Measurements from ENCODE around the gene HYAL2.
"Not testable (repeated sequence)": the region's sequence is repeated elsewhere in the genome, so short reads cannot be mapped to it uniquely, and the experiment has no call there.

Gene HYAL2

DNA sequence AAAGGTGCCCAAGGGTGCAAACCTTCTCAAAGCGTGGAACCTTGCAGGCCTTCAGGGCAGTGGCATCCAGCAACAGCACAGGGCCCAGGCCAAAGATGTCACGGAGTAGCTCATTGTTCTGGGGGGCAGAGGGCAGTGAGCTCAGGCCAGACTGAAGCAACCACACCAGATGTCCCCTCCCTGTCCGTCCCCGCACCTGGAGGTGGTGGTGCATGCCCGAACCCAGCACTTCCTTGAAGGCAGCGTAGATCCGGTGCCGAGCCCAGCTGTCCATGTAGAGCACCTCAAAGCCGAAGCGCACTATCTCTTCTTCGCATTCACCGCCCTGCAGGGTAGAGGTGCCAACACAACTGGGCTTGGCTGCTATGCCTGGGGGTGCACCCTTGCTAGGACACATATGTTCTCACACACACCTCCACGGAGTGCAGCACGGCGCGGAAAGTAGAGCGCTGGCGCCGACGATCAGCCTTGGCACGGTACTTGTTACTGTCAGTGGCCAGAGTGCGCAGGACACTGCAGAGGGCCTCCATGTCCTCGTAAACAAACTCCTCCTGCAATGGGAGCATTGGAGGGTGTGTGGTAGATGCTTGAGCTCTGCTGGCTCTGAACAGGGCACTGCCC is 34.0 kb downstream of the HYAL2 start:
- Histone ChIP-seq H3K4me3 (ENCODE audit: low read depth, low read length) (no peak overlapping the region), H3K27ac (no peak overlapping the region), H3K9ac (no peak overlapping the region), H3K4me2 (ENCODE audit: low read length) (no peak overlapping the region), H3K27me3 (ENCODE audit: control insufficient read depth, insufficient read depth, low read length) (no peaks in the 10 kb centered on the region), H3K4me1 (peaks cover 7% of the 10 kb centered on the region), H3K36me3 (ENCODE audit: control insufficient read depth, insufficient read depth, low read length) (no peaks in the 10 kb centered on the region), H2AFZ (no peak overlapping the region), H3K79me2 (peaks cover 5% of the 10 kb centered on the region), H3K9me3 (ENCODE audit: control insufficient read depth, low read length) (no peaks in the 10 kb centered on the region)
- TF ChIP-seq, protein P1, sequence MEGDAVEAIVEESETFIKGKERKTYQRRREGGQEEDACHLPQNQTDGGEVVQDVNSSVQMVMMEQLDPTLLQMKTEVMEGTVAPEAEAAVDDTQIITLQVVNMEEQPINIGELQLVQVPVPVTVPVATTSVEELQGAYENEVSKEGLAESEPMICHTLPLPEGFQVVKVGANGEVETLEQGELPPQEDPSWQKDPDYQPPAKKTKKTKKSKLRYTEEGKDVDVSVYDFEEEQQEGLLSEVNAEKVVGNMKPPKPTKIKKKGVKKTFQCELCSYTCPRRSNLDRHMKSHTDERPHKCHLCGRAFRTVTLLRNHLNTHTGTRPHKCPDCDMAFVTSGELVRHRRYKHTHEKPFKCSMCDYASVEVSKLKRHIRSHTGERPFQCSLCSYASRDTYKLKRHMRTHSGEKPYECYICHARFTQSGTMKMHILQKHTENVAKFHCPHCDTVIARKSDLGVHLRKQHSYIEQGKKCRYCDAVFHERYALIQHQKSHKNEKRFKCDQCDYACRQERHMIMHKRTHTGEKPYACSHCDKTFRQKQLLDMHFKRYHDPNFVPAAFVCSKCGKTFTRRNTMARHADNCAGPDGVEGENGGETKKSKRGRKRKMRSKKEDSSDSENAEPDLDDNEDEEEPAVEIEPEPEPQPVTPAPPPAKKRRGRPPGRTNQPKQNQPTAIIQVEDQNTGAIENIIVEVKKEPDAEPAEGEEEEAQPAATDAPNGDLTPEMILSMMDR (IDR thresholded peaks at IDR 0.05), result no peak

DNA sequence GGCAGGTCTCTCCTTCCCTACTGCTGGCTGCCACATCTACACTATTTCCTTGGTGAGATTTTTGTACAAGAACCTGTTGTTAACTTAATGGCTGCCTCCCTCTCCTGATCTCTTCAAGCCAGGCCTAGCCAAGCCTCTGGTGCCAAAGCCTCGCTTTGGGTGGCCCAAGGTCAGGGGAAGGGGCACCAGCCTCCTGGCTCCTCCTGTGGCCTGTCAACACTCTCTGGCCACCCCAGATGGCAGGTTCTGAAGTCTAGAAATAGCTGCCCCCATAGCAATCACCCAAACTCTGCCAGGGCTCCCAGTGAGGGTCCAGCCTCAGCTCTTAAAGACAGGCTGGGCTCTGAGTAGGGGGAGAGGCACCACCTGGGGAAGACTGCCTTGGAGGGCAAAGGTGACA is 35.3 kb downstream of the HYAL2 start:
- Histone ChIP-seq H3K9ac (no peak overlapping the region), H2AFZ (no peak overlapping the region), H3K4me2 (ENCODE audit: low read length) (no peak overlapping the region), H3K79me2 (peaks cover 5% of the 10 kb centered on the region), H3K9me3 (ENCODE audit: control insufficient read depth, low read length) (no peaks in the 10 kb centered on the region), H3K27me3 (ENCODE audit: control insufficient read depth, insufficient read depth, low read length) (no peaks in the 10 kb centered on the region), H3K36me3 (ENCODE audit: control insufficient read depth, insufficient read depth, low read length) (no peaks in the 10 kb centered on the region), H3K27ac (no peak overlapping the region), H3K4me3 (ENCODE audit: low read depth, low read length) (no peak overlapping the region), H3K4me1 (peaks cover 3% of the 10 kb centered on the region)
- TF ChIP-seq, protein P1 (IDR thresholded peaks at IDR 0.05), result no peak

DNA sequence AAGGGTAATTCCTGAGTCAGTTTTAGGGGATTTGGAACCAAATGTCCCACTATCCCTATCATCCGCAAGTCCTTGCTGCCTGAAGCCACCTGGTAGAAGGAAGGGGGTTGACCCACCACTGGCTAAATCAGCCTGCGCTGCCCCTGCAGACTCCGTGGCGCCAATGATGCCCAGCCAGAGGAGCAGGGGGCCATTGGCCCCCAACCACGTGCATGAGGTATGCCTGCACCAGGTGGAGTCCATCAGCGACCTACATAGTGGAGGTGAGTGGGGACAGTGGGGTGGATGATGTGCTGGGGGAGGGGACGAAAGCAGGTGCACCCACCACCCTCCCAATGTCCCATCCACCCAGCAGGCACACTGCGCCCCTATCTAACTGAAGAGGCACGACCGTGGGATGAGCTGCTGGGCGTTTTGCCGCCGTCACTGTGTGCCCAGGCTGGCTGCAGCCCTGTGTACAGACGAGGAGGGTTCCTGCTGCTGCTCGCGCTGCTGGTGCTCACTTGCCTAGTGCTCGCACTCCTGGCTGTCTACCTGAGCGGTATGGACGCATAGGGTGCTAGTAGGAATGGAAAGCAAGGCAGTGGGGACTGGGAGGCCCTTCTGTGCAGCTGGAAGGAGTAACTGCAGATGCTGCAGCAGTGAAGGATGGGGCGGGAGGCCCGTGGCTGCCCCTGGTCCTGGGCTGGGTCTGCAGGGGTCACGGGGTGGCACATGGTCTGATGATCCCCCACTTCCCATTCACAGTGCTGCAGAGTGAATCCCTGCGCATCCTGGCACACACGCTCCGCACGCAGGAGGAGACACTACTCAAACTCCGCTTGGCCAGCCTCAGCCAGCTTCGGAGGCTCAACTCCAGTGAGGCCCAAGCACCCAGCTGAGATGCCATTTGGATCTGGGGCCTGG is 36.0 kb downstream of the HYAL2 start:
- H3K36me3 ChIP-seq (ENCODE audit: control insufficient read depth, insufficient read depth, low read length), result no peaks in the 10 kb centered on the region
- H3K27me3 ChIP-seq (ENCODE audit: control insufficient read depth, insufficient read depth, low read length), result no peaks in the 10 kb centered on the region
- no peaks in the 10 kb centered on the region for H3K9me3 ChIP-seq (ENCODE audit: control insufficient read depth, low read length)
- peaks cover 2% of the 10 kb centered on the region for H3K4me1 ChIP-seq
- H3K79me2 ChIP-seq, result peaks cover 5% of the 10 kb centered on the region
- no peak overlapping the region for H3K4me3 ChIP-seq (ENCODE audit: low read depth, low read length)
- TF ChIP-seq, protein P1 (IDR thresholded peaks at IDR 0.05), result no peak
- no peak overlapping the region for H3K4me2 ChIP-seq (ENCODE audit: low read length)
- H3K27ac ChIP-seq, result no peak overlapping the region
- no peak overlapping the region for H2AFZ ChIP-seq
- H3K9ac ChIP-seq, result no peak overlapping the region

DNA sequence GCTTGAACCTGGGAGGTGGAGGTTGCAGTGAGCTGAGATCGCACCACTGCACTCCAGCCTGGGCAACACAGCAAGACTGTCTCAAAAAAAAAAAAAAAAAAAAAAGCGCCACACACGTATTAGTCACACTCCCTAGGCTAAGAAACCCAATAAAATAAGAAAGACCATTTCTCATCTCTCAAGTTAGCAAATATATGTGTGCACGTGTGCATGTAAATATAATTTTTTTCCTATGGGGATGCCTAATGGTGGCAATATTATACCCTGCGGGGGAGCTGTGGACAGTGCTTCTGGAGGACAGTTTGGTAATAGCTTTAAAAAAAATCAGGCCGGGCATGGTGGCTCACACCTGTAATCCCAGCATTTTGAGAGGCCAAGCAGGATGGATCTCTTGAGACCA is 38.4 kb downstream of the HYAL2 start:
- H3K9ac ChIP-seq; H3K36me3 ChIP-seq (ENCODE audit: control insufficient read depth, insufficient read depth, low read length); H3K4me3 ChIP-seq (ENCODE audit: low read depth, low read length); H3K4me1 ChIP-seq; H3K4me2 ChIP-seq (ENCODE audit: low read length); H3K79me2 ChIP-seq; H3K27me3 ChIP-seq (ENCODE audit: control insufficient read depth, insufficient read depth, low read length); H3K27ac ChIP-seq; H3K9me3 ChIP-seq (ENCODE audit: control insufficient read depth, low read length); H2AFZ ChIP-seq: not testable (repeated sequence)

DNA sequence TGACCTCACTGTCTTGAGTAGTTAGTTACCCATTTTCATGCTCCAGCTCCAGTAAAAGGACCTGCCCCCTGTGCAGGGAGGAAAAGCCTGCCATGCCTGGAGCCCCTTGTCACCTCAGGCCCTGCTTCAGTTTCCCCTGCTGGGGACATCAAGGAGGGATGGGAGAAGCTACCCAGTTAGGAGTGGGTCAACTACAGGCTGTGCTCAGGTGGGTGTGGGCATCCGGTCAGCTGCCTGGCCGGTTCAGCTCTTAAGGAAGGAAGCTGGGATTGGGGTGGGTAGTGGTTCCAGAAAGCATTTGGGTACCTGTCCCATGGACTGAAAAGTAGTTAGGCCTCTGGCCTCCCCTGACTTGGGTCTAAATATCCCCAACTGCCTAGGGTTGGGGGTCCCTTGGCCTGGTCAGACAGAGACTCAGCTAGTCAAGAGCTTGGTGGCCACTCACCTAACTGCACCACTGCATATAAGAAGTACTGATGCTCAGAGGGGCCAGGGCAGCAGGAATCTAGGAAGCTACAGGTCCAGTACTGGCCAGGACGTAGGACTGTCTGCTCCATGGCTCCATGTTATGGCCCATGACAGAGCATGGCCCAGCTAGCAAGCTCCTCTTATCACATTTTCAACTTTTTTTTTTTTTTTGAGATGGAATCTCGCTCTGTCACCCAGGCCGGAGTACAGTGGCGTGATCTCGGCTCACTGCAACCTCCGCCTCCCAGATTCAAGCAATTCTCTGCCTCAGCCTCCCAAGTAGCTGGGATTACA is 43.1 kb downstream of the HYAL2 start:
- H3K4me3 ChIP-seq (ENCODE audit: low read depth, low read length), result no peak overlapping the region
- no peak overlapping the region for H3K9ac ChIP-seq
- no peaks in the 10 kb centered on the region for H3K79me2 ChIP-seq
- TF ChIP-seq, protein P1 (IDR thresholded peaks at IDR 0.05), result no peak
- H3K27ac ChIP-seq, result no peak overlapping the region
- no peaks in the 10 kb centered on the region for H3K36me3 ChIP-seq (ENCODE audit: control insufficient read depth, insufficient read depth, low read length)
- H2AFZ ChIP-seq, result no peak overlapping the region
- no peak overlapping the region for H3K4me2 ChIP-seq (ENCODE audit: low read length)
- H3K4me1 ChIP-seq, result no peaks in the 10 kb centered on the region
- H3K27me3 ChIP-seq (ENCODE audit: control insufficient read depth, insufficient read depth, low read length), result no peaks in the 10 kb centered on the region
- no peaks in the 10 kb centered on the region for H3K9me3 ChIP-seq (ENCODE audit: control insufficient read depth, low read length)

Data from parathyroid adenoma (tissue), 2 donors.